ENCODE data around the gene PLA2G4D.
"Not testable (repeated sequence)": the region's sequence is repeated elsewhere in the genome, so short reads cannot be mapped to it uniquely, and the experiment has no call there.

The PLA2G4D gene

GRCh38 chr15:42123546-42123945 lies 29.2 kb upstream of the PLA2G4D start:
- no peak for DNase-seq

GRCh38 chr15:42121682-42122081 lies 27.3 kb upstream of the PLA2G4D start:
- DNase-seq, result no peak

GRCh38 chr15:42121021-42121420 lies 26.7 kb upstream of the PLA2G4D start:
- DNase-seq, result no peak

- DNase-seq, result peak in 1 of 56 donors; percentile 10
Observed at GRCh38 chr15:42120285-42120684, 25.9 kb upstream of the PLA2G4D start.

GRCh38 chr15:42119446-42119760 lies 25.0 kb upstream of the PLA2G4D start:
- DNase-seq, result no peak

GRCh38 chr15:42118650-42119445 lies 24.5 kb upstream of the PLA2G4D start:
- no peak for DNase-seq

- DNase-seq, result no peak
Observed at GRCh38 chr15:42111924-42112323, 17.6 kb upstream of the PLA2G4D start.

- no peak for DNase-seq
Observed at GRCh38 chr15:42110367-42110766, 16.0 kb upstream of the PLA2G4D start.

GRCh38 chr15:42108806-42109205 lies 14.4 kb upstream of the PLA2G4D start:
- DNase-seq, result no peak

- no peak for DNase-seq
Observed at GRCh38 chr15:42108189-42108588, 13.8 kb upstream of the PLA2G4D start.

- peak in 16 of 56 donors; percentile 6 to 49 (median 30) for DNase-seq
Observed at GRCh38 chr15:42107473-42107872, 13.1 kb upstream of the PLA2G4D start.

- DNase-seq, result no peak
Observed at GRCh38 chr15:42106288-42106687, 11.9 kb upstream of the PLA2G4D start.

- no peak for DNase-seq
Observed at GRCh38 chr15:42104095-42104891, 9.9 kb upstream of the PLA2G4D start.

GRCh38 chr15:42102646-42103235 lies 8.4 kb upstream of the PLA2G4D start:
- DNase-seq, result no peak

GRCh38 chr15:42101861-42102260 lies 7.5 kb upstream of the PLA2G4D start:
- no peak for DNase-seq

GRCh38 chr15:42100021-42100800 lies 5.8 kb upstream of the PLA2G4D start:
- no peak for DNase-seq

- no peak for DNase-seq
Observed at GRCh38 chr15:42097018-42097417, 2.7 kb upstream of the PLA2G4D start.

- peak in 1 of 56 donors; percentile 9 for DNase-seq
Observed at GRCh38 chr15:42093966-42094365, 396 bp downstream of the PLA2G4D start.

GRCh38 chr15:42092398-42093318 lies 1.7 kb downstream of the PLA2G4D start:
- peak in 27 of 56 donors; percentile 15 to 66 (median 39) for DNase-seq

GRCh38 chr15:42091753-42092397 lies 2.5 kb downstream of the PLA2G4D start:
- DNase-seq, result not testable (repeated sequence)
